Small intestine (tissue), 7 donors: ENCODE measurements around the gene CASKIN2. TPM values are rescaled to one million over a fixed set of nuclear protein-coding genes. Genes with fewer than 3 reads are reported as not detected.

Experiments used
- DNase-seq, 2 donors: peaks; one replicate each; pipeline versions ENCODE4 v3.0.0 to v3.0.0-alpha.2; 2013
- FAIRE-seq: peaks from 2 replicates; lab custom pipeline; 2012; peaks lifted over from hg19 to GRCh38; lab: Jason Lieb, UNC
- H3K27ac ChIP-seq, 3 donors: one replicate each; pipeline ENCODE4 v1.5.1; 2013; ENCODE audit warnings: low read length in 2 of 3, mild to moderate bottlenecking in 2 of 3, control low read depth in 1 of 3, inconsistent platforms in 1 of 3, low read depth in 1 of 3, moderate library complexity in 1 of 3
- H3K27me3 ChIP-seq, 3 donors: one replicate each; pipeline ENCODE4 v1.6.1; 2013; ENCODE audit warnings: low read length in 3 of 3, inconsistent platforms in 1 of 3; ENCODE audit not compliant: control insufficient read depth in 3 of 3, insufficient read depth in 3 of 3
- H3K36me3 ChIP-seq, 3 donors: one replicate each; pipeline ENCODE4 v1.6.1; 2013; ENCODE audit warnings: low read length in 3 of 3, inconsistent platforms in 1 of 3, low read depth in 1 of 3, mild to moderate bottlenecking in 1 of 3, moderate library complexity in 1 of 3; ENCODE audit not compliant: control insufficient read depth in 3 of 3, insufficient read depth in 2 of 3
- H3K4me1 ChIP-seq, 3 donors: one replicate each; pipeline ENCODE4 v1.6.1; 2013; ENCODE audit warnings: low read length in 2 of 3, inconsistent platforms in 1 of 3, low read depth in 1 of 3, mild to moderate bottlenecking in 1 of 3, moderate library complexity in 1 of 3; ENCODE audit not compliant: control insufficient read depth in 3 of 3, insufficient read depth in 2 of 3
- H3K4me3 ChIP-seq, 3 donors: one replicate each; pipeline ENCODE4 v1.5.1; 2013; ENCODE audit warnings: low read length in 3 of 3, control low read depth in 1 of 3, inconsistent platforms in 1 of 3, low read depth in 1 of 3, mild to moderate bottlenecking in 1 of 3, moderate library complexity in 1 of 3
- H3K9me3 ChIP-seq, 2 donors: one replicate each; pipeline ENCODE4 v1.6.1; 2013; ENCODE audit warnings: low read depth in 1 of 2, low read length in 1 of 2; ENCODE audit not compliant: control insufficient read depth in 2 of 2, insufficient read depth in 1 of 2
- WGBS, 3 donors: extraction: QIAGEN DNeasy Blood & Tissue Kit; methylation state at CpG; one replicate each; pipeline ENCODE4 v1.1.7; 2013; 5-methylcytosine and 5-hydroxymethylcytosine counted together
- polyA plus RNA-seq, 4 donors: library from polyadenylated mRNA; stranded (reverse) in 3 of 4; unstranded in 1 of 4; fragments of 200-250 nt in 3 of 4; fragments of 120-200 nt in 1 of 4; gene quantifications; one replicate each; pipeline versions ENCODE4 v1.2.1 to v1.2.3, GENCODE V29; 2013
- donor health status: healthy with polysubstance abuse.
- donor health status: control.
- donor health status: control.
- donor health status: Bipolar disorder and iron deficiency.
- donor health status: healthy.

CASKIN2 gene
- polyA plus RNA-seq, 4 donors, result 7.6 to 15.6 (median 10.9) TPM

DNA sequence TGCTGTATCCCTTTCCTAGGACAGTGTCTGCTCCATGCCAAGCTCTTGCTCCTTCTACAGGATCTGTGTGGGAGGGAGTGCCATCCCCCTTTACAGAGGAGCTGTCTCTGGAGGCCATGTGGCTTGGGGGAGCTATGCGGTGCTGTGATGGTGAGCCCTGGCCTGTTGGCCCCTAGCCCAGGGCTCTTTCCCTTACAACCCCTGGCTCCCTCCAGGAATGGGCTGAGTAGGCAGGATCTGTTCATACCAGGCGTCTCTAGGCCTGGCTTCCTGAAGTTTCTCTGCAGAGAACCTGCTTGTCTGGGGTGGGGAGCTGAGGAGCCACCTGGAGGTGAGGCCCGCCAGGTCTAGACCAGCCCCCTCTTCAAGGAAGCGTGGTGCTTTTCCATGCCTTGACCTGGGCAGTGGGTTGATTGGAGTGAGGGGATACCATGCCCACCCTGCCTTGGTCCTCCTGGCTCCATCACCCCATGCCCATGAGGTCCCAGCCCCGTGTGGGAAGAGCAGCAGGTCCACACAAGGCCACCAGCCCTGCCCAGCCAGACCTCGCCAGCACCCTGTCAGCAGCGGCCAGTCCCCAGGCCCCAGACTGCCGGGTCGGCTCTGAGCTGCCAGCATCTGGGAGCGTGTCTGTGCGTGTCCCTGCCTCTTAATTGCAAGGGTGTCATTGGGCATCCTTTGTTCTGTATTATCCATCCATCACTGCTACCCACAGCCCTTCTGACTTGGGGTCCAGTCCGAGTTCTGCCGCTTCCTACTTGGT is 24.8 kb upstream of the CASKIN2 start:
- WGBS, 3 donors, result 72 to 79% (median 77%) methylated on average over 13 of the region's 13 CpGs
- H3K4me3 ChIP-seq, result no peak overlapping the region
- H3K27ac ChIP-seq, result peak overlapping the region; percentile 2 to 99 (median 40)
- peaks cover 0 to 96% (median 1%) of the 10 kb centered on the region in 3 donors for H3K4me1 ChIP-seq
- no peaks in the 10 kb centered on the region for H3K9me3 ChIP-seq
- H3K36me3 ChIP-seq, result peaks cover 3 to 94% (median 5%) of the 10 kb centered on the region in 3 donors
- no peak for DNase-seq
- FAIRE-seq, result no peak
- no peaks in the 10 kb centered on the region for H3K27me3 ChIP-seq

- Histone ChIP-seq H3K9me3 (no peaks in the 10 kb centered on the region), H3K4me1 (peaks cover 5 to 92% (median 7%) of the 10 kb centered on the region in 3 donors), H3K27me3 (no peaks in the 10 kb centered on the region), H3K27ac (peak overlapping the region in 2 of 3 donors; percentile 96 to 99), H3K36me3 (peaks cover 2 to 92% (median 5%) of the 10 kb centered on the region in 3 donors), H3K4me3 (no peak overlapping the region)
- WGBS, 3 donors, result 71 to 79% (median 74%) methylated on average over 10 of the region's 10 CpGs
- no peak for FAIRE-seq
- peak in 1 of 2 donors; percentile 58 for DNase-seq
Measured at GRCh38 chr17:75536366-75536765, 21.0 kb upstream of the CASKIN2 start.

- FAIRE-seq (no peak), DNase-seq (no peak)
- Histone ChIP-seq H3K9me3 (no peaks in the 10 kb centered on the region), H3K4me3 (no peak overlapping the region), H3K4me1 (peaks cover 5 to 91% (median 10%) of the 10 kb centered on the region in 3 donors), H3K27me3 (no peaks in the 10 kb centered on the region), H3K27ac (peak overlapping the region; percentile 33 to 99 (median 96)), H3K36me3 (peaks cover 2 to 91% (median 5%) of the 10 kb centered on the region in 3 donors)
- 77 to 82% (median 82%) methylated on average over 8 of the region's 8 CpGs for WGBS, 3 donors
Measured at GRCh38 chr17:75535871-75536270, 20.5 kb upstream of the CASKIN2 start.

DNA sequence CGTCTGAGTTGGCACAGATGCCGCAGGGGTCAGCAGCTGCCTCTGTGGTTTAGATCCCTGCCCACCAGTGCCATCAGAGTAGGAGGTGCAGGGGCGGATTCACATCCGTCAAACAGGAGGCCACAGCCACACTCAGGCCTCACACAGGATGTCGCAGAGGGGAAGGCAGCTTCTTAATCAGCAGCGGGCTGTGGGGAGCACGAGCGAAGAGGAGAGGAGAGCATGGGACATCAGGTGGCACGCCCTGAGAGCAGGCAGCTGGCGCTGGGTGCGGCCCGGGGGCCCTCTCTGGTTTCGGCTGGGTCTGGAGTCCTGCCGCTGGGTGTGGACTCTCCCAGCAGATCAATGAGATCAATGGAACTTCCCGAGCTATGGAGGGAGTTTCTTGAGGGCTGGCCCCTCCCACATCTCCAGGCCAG is 19.8 kb upstream of the CASKIN2 start:
- H3K4me1 ChIP-seq, result peaks cover 5 to 89% (median 11%) of the 10 kb centered on the region in 3 donors
- 17 to 43% (median 20%) methylated on average over 15 of the region's 15 CpGs for WGBS, 3 donors

DNA sequence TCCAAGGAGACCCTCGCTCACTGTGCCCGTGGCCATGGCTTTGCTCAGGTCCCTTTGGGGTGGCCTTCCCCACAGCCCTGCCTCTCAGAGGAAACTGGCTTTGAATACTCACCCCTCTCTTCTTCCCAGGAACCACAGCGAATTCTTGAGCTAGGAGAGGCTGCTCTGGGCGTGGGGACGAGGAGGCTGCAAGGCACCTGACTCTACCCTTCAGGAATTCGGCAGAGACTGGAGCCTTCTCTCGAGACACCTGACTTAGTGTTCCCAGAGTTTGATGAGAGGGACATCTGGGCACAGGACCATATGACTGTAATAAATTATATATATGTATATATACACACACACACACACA is 16.4 kb upstream of the CASKIN2 start:
- Histone ChIP-seq H3K4me1 (peaks cover 5 to 71% (median 12%) of the 10 kb centered on the region in 3 donors), H3K36me3 (peaks cover 0 to 84% (median 2%) of the 10 kb centered on the region in 3 donors), H3K4me3 (peak overlapping the region in 1 of 3 donors; percentile 3), H3K27ac (peak overlapping the region; percentile 69 to 91 (median 85)), H3K27me3 (no peaks in the 10 kb centered on the region), H3K9me3 (no peaks in the 10 kb centered on the region)
- DNase-seq (peak in 1 of 2 donors; percentile 57), FAIRE-seq (no peak)
- 22 to 66% (median 33%) methylated on average over 7 of the region's 7 CpGs for WGBS, 3 donors

More for the DNA sequence above, 19.8 kb upstream of the CASKIN2 start:
- Histone ChIP-seq H3K36me3 (peaks cover under 1 to 89% (median 2%) of the 10 kb centered on the region in 3 donors), H3K9me3 (no peaks in the 10 kb centered on the region), H3K27me3 (no peaks in the 10 kb centered on the region), H3K27ac (peak overlapping the region; percentile 33 to 99 (median 96)), H3K4me3 (no peak overlapping the region)
- DNase-seq (peak; percentile 88 to 94), FAIRE-seq (no peak)

GRCh38 chr17:75530837-75531720 is 15.7 kb upstream of the CASKIN2 start:
- no peak for FAIRE-seq
- 43 to 67% (median 53%) methylated on average over 19 of the region's 19 CpGs for WGBS, 3 donors
- Histone ChIP-seq H3K4me3 (peak overlapping the region in 1 of 3 donors; percentile 3), H3K27me3 (no peaks in the 10 kb centered on the region), H3K27ac (peak overlapping the region; percentile 69 to 91 (median 85)), H3K9me3 (no peaks in the 10 kb centered on the region), H3K36me3 (peaks cover 0 to 79% (median 2%) of the 10 kb centered on the region in 3 donors), H3K4me1 (peaks cover 5 to 65% (median 12%) of the 10 kb centered on the region in 3 donors)
- DNase-seq, result peak; percentile 84

GRCh38 chr17:75526555-75527270 is 11.4 kb upstream of the CASKIN2 start:
- 16 to 43% (median 22%) methylated on average over 13 of the region's 13 CpGs for WGBS, 3 donors
- peaks cover 0 to 36% (median 8%) of the 10 kb centered on the region in 3 donors for H3K4me1 ChIP-seq
- no peaks in the 10 kb centered on the region for H3K9me3 ChIP-seq
- peak overlapping the region; percentile 97 to 99 (median 97) for H3K27ac ChIP-seq
- H3K27me3 ChIP-seq, result no peaks in the 10 kb centered on the region
- peaks cover 2 to 66% (median 2%) of the 10 kb centered on the region in 3 donors for H3K36me3 ChIP-seq
- peak overlapping the region; percentile 77 to 96 (median 78) for H3K4me3 ChIP-seq
- no peak for FAIRE-seq
- DNase-seq, result peak; percentile 84 to 87
